Pulmonary artery endothelial cell (primary cell): ENCODE data around the gene ADSL. TPM values are rescaled to one million over a fixed set of nuclear protein-coding genes. Genes with fewer than 3 reads are reported as not detected.
"Not testable (repeated sequence)": the region's sequence is repeated elsewhere in the genome, so short reads cannot be mapped to it uniquely, and the experiment has no call there.

Source experiments
- DNase-seq: peaks from one replicate; pipeline ENCODE4 v3.0.0-alpha.2; 2011; ENCODE audit warnings: low read depth, low spot score
- total RNA-seq: library from RNA; depleted of rRNA; stranded (reverse); fragments of >200 nt; gene quantifications from 2 replicates; pipeline ENCODE4 v1.2.3, GENCODE V29; 2014

ADSL gene
- total RNA-seq, 1 donor from 2014 or later, result 172 TPM

DNA sequence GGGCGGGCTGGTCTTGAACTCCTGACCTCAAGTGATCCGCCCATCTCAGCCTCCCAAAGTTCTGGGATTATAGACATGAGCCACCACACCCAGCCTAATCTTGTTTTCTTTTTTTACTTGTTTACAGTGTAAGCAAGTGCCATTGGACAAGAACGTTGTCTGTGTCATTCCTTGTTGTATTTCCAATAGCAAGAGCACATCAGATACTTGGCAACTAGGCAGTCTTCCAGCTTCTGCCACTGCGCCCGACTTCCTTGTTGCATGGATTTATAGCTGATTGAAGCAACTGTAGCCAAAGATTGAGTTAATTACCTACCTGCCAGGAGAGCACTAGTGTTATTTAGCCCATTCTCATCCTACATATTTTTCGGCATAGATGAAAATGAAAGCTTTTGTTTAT lies 21.0 kb downstream of the ADSL start:
- no peak for DNase-seq

DNA sequence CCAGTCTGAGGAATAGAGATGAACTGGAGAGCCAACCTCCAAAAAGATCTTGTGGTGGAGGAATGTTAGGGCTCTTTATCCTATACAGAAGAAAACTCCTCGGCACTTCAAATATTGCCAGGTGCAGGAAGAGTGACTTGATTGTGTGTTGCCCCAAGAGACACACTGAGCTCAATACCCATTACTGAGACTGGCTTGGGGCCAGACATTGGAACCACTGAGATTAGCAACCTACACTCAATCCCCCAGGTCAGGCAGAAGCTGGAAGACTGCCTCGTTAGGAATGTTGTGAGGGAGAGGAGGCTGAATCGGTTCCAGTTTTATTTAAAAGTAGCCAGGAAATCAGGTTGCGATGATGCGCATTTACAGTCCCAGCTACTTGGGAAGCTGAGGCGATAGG lies 21.7 kb downstream of the ADSL start:
- DNase-seq, result no peak

DNA sequence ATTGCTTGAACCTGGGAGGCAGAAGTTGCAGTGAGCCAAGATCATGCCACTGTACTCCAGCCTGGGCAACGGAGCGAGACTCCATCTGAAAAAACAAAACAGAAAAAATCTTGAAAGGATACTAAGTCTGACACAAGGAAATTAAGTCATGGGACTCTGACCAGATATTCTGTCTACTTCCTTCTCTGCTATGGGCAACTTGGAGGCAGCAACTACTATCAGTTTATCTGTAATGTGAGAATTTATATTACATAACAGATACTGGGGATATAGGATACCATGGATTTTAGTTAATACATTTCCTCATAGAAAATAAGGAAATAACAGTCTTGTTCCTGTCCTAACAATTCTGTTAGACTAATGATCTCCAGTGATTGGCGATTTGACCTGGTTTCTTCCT lies 22.5 kb downstream of the ADSL start:
- no peak for DNase-seq

DNA sequence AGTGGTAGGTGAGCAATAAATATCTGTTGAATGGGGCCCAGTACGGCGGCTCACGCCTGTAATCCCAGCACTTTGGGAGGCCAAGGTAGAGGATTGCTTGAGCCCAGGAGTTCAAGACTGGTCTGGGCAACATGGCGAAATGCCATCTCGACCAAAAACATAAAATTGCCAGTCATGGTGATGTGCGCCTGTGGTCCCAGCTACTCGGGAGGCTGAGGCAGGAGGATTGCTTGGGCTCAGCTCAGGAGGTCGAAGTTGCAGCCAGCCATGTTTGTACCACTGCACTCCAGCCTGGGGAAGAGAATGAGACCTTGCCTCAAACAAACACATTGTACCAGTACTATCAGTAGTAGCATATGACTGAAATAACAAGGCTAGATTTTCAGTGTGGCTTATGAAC lies 28.3 kb downstream of the ADSL start:
- DNase-seq, result no peak

DNA sequence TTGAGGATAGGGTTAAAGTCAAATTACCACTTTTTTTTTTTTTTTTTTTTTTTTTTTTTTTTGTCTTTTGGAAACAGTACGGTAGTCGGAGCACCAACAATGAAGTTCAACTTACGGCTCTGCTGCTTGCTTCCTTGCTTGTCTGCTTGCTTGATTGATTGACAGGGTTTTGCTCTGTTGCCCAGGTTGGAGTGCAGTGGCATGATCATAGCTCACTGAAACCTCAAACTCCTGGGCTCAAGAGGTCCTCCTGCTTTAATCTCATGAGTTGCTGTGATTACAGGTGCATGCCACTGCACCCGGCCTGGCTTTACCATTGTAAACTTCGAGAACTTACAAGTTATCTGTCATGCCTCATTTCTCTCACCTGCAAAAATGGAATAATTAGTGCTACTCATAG lies 29.8 kb downstream of the ADSL start:
- DNase-seq, result no peak

DNA sequence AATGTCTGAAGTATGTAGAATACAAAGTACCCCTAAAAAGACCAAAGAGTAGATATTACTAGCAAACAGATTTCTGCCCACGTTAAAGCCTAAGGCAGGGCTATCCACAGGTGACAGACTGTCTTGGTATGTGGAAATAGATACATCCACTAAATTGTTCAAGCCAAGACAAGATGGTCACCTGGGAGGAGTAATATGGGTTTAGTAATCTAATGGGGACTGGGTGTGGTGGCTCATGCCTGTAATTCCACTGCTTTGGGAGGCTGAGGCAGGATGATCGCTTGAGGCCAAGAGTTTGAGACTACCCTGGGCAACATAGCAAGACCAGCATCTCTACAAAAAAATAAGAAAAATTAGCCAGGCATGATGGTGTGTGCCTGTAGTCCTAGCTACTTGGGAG lies 31.6 kb downstream of the ADSL start:
- DNase-seq, result no peak

DNA sequence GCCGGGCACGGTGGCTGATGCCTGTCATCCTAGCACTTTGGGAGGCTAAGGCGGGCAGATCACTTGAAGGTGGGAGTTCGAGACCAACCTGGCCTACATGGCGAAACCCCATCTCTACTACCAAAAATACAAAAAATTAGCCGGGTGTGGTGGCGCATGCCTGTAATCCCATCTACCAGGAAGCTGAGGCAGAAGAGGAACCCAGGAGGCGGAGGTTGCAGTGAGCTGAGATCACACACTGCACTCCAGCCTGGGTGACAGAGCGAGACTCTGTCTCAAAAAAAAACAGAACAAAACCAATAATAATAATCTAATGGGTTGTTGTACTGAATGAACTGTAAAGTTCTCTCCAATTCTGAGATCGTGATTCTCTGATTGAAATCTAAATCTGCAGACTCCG lies 32.1 kb downstream of the ADSL start:
- not testable (repeated sequence) for DNase-seq

DNA sequence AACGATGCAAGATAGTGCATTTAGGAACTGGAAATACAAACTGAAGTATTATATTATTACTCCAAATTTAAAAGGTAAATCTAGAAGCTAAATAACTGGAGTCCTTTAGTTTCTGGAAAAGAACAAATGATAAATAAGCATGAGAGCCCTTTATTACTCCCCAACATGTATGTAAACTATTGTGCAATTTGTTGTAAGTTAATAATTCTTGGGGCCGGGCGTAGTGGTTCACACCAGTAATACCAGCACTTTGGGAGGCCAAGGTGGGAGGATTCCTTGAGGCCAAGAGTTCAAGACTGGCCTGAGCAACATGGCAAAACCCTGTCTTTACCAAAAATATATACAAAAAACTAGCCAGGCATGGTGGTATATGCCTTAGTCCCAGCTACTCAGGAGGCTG lies 35.2 kb downstream of the ADSL start:
- DNase-seq, result no peak

DNA sequence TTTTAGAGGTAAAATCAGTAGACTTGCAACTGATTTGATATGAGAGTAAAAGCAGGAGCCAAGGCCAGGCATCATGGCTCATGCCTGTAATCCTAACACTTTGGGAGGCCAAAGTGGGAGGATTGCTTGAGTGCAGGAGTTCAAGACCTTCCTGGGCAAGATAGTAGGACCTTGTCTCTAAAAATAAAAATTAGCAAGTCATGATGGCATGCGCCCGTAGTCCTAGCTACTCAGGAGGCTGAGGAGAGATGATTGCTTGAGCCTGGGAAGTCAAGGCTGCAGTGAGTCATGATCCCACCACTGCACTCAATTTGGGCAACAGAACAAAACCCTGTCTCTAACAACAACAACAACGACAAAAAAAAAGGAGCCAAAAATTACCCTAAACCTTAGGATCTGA lies 37.6 kb downstream of the ADSL start:
- no peak for DNase-seq

DNA sequence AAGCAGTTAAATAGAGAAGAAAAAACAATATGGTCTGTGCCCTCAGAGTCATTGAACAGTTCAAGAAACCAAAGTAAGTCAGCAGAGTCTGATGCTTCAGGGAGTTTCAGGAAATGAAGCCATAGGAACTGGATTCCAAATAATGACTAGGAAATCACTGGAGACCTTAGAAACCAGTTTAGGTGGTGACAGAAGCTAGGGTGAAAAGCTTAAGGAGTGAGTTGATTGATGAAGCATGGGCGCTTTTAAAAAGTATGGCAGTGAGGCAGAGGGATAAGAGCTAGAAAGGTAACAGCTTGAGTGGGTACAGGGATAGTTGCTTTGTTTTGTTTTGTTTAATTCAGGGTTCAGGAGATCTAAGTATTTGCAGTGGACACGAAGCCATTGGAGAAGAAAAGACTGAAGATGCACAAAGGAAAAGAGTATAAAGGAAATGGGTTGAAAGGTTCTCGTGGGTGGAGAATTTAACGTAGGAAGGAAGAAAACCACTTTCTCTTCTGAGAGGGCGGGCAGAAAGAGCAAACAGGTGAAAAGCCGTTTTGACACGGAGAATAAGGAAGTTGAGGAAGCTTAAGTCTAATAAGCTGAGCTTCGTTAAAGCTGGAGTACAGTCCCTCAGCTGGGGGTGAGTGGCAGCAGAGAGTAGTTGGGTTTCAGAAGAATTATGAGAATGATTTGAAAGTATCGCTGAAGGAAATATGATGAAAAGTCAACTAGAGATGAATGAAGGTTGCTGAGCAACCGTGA lies 38.9 kb downstream of the ADSL start:
- no peak for DNase-seq

DNA sequence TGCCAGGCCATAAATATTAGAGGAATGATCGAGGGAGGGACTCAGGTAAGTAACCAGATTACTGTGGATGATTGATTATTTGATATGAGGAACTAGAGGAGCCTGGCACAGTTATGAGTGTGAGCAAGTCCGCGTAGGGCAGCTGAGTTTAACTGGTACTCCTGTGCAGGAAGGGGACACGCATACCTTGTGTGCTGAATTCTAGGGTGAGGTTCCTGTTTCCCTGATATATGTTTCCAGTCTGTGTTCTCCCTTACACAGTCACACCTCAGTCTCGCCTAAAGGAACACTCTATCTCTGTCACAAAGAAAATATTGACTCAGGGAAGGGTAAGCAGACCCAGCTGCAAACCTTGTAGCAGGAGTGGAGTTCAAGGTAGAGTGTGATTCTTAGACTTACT lies 41.4 kb downstream of the ADSL start:
- DNase-seq, result no peak

DNA sequence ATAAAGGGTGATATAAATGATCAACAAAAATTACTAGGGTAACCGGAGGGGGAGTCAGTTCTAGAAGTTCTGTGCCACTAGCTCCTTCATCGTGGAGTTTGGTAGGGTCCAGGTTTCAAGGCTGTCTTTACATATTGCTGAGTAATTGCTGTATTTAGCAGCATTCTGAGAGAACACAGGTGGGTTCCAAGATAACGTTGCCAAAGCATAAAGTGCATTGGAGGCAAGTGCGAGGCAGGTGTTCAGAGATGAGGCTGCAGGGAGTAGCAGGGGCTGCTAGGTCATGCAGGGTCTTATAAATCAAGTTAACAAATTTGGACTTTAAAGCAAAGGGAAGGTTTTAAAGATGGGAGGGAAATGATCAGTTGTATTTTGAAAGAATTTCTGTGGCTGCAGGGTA lies 41.9 kb downstream of the ADSL start:
- no peak for DNase-seq

DNA sequence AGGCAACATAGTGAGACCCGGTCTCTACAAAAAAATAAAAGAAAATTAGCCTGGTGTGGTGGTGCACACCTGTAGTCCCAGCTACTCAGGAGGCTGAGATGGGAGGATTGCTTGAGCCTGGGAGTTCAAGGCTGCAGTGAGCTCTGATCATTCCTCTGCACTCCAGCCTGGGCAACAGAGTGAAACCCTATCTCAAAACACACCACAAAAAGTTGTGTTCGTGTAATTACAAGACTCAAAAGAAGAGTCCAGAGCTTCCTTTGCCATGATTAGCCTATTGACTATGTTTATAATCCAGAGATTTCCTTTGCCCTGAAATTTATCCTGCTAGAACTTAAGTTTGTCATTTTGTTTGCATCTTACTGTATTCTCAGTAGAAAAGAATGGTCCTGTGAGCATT lies 45.1 kb downstream of the ADSL start:
- no peak for DNase-seq

DNA sequence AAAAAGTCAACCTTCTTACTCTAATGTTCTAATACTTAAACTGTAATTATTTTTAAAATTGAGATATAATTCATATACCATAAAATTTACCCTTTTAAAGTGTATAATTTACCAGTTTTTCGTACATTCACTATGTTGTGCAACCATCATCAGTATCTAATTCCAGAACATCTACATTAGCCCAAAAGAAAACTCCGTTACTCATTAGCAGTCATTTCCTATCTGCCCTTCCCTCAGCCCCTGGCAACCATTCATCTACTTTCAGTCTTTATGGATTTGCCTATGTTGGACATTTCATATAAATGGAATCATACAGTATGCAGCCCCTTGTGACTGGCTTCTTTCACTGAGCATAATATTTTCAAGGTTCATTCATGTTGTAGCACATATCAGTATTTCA lies 46.3 kb downstream of the ADSL start:
- no peak for DNase-seq

DNA sequence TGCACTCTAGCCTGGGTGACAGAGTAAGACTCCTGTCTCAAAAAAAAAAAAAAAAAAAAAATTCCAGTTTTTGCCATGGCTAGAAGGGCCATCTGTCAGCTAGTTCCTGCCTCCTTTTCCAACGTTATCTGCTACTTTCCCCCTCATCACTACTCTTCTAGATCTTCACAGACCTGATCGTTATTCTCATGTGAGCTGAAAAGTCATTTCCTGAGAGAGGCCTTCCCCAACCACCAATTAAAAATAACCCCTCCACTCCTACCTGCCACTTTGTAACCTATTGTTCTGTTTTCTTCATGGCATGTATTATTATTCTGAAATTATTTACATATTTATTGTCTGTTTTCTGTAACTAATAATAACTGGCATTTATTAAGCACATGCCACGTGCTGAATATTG lies 48.3 kb downstream of the ADSL start:
- DNase-seq, result no peak

DNA sequence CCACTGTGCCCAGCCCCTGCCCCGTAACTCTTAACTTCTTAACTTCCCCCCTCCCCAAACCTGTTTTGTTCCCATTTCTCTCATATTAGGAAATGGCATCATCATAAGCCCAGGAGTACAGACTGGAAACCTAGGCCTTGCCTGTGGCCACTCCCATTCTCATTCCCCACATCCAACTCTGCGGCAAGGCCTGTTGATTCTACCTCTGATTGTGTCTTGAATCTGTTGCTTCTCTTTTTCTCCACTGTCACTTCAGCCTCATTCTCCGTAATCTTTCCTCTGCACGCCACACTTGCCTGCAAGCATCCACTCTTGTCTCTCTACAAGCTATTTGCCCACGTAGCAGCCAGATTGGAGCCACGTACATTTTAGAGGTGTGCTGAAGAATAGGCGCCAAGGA lies 49.3 kb downstream of the ADSL start:
- no peak for DNase-seq

DNA sequence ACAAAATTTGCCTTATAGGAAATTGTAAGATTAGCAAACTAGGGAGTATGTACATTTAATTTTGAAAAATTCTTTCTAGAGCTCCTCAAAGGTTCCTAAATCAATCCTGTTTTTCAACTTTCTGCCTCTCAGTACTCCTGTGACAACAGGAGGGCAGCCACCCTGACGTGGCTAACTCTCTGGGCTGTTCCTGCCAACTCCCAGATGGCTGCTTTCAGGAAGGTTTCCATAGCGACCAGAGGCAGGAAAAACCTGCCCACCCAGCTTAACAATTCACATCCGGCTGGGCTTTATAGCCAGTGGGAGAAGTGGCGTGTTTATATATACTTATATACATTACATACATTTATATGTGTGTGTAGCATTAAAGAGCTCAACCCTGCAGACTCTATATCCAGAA lies 50.6 kb downstream of the ADSL start:
- DNase-seq, result peak; percentile 81

DNA sequence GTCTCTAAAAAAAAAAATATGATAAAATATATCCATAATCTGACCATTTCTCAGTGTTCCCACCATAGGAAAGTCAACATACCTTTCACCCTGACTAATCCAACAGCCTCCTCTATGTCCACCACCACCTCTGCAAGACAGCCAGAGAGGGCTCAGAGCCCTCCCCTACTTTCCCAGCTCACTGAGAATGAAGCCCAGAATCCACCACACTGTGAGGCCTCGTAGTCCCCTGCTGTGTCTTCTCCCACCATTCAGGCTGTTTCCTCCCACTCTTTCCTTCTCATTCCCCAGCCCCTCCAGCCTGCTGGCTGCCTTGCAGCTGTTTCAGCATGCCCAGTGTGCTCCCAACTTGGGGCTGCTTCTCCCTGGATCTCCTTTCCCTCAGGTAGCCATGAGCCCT lies 51.1 kb downstream of the ADSL start:
- DNase-seq, result no peak

DNA sequence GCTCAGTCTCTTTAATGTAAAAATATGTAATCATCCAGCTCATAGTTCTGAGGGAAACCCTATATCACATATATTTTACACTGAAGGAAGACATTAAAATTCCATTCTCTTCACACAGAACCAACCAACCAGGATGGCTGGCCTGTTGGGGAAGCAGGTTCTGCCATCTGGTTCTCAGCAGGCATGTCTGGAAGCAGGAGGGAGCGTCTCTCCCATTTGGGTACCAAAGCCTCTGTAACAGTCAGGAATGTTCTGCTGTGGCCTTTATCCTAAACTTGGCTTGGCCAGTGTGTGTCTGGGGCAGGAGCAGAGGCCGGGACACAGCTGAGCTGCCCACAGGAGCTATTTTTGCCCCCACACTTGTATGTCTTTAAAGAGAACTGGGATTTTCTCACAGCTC lies 53.3 kb downstream of the ADSL start:
- DNase-seq, result no peak

DNA sequence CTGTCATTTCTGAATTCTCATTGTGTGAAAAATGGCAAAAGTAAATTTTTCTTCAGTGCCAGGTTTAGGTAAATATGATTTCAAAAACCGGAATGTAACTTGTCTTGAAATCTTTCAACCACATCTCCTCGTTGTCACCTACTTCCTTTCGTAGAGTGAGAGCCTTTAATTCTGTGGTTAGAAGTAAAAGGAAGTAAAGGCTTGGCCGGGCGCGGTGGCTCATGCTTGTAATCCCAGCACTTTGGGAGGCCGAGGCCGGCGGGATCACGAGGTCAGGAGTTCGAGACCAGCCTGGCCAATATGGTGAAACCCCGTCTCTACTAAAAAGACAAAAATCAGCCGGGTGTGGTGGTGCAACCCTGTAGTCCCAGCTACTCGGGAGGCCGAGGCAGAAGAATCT lies 53.9 kb downstream of the ADSL start:
- no peak for DNase-seq

DNA sequence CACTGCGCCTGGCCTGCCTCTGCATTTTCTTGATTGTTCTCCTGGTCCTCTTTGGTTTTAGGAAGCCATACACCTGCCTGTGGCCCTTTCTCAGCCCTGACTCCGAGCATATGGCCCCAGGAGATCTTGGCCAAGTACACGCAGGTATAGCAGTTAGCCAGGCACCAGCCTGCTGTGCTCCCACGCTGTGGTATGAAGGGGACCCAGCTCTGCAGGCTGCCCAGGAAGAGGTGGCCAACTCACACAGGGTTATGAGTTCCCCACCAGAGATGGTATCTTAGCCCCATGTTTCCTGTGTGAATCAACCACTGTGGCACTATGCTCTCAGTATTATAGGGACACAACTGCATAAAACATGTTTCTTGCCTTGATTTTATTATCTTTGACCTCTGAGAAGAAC lies 55.2 kb downstream of the ADSL start:
- no peak for DNase-seq

DNA sequence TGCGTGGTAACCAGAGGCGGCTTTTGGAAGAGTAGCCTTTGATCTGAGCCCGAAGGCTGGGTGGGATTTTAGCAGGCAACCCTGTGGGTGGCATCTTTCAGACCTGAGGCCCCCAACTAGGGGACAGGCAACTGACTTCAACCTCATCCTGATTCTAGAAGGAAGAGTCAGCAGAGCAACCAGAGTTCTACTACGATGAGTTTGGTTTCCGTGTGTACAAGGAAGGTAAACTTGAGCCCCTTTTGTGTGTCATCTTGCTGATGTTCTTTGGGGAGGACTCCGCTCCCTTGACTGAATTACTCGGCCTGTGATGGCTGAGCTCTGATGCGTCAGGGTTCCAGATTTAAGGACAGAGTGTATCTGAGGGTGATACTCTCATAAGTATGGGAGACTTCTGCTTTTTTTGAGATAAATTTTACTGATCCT lies 55.7 kb downstream of the ADSL start:
- DNase-seq, result no peak

DNA sequence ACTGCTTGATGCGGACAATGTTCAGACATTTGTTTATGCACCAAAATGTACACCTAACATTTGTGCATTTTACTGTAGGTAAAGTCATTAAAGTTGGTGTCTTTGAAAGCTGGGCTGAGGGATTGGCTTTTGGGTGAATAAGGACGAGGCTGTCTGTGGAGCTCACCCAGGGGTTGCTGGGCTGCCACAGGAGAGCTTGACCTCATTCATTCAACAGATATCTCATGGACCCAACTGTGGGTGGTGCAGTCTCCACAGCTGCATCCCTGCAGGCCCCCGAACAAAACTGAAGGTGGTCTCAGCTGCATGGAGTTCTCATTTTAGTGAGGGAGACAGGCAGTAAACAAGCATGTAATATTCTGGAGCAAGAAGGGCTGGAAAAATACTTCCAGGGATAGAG lies 56.8 kb downstream of the ADSL start:
- DNase-seq, result no peak

DNA sequence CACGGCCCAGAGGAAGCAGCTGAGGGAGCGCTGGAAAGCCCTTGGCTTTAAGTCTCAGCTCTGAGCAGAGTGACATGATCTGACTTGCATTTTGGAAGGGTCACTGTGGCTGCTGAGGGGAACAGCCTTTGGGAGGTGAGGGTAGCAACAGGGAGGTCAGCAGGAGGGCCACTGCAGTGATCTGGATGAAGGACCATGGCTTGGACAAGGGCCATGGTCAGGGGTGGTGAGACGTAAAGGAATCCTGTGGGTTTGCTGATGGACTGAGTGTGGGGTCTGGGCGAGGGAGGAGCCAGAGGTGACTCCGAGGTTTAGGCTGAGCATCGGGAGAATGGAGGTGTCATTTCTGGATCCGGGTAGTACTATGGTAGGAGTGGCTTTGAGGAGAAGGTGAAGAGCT lies 57.4 kb downstream of the ADSL start:
- no peak for DNase-seq
